GM12892 (cell line): ENCODE measurements around the gene ITGB5.

Experiments
- POLR2A ChIP-seq: IDR thresholded peaks from 2 replicates; pipeline ENCODE4 v1.6.1; 2011; ENCODE audit warnings: low read depth, low read length, control low read depth
- POLR2AphosphoS5 ChIP-seq: IDR thresholded peaks from 2 replicates; pipeline ENCODE4 v1.6.1; 2011; ENCODE audit warnings: low read depth, low read length, control low read depth
- TAF1 ChIP-seq: IDR thresholded peaks from 2 replicates; pipeline ENCODE4 v1.6.1; 2011; ENCODE audit warnings: low read depth, mild to moderate bottlenecking, control low read depth, low read length, borderline replicate concordance

DNA sequence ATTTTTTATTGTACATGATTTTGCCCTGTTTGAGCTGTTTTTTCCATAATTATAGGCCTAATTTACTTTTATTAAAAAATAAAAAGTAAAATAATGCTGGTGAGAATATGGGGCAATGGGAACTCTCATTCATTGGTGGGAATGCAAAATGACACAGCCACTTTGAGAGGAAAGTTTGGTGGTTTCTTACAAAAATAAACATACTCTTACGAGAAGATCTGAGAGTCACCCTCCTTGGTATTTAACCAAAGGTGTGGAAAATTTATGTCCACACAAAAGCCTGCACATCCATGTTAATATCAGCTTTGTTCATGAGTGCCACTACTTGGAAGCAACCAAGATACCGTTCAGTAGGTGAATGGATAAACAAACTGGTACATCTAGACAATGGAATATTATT lies 37.6 kb upstream of the ITGB5 start:
- TF ChIP-seq POLR2A: no peak
- TF ChIP-seq POLR2AphosphoS5: no peak
- no peak for TF ChIP-seq TAF1
